K562 (cell line): ENCODE measurements around the gene DLG4. TPM values are rescaled to one million over a fixed set of nuclear protein-coding genes. Genes with fewer than 3 reads are reported as not detected.

Source experiments
- ADNP ChIP-seq: fragments of 200-800 bp; sonication (Bioruptor generic); IDR thresholded peaks from 2 replicates; pipeline ENCODE4 v1.6.1; 2016; ENCODE audit warnings: missing genetic modification characterization, missing compliant biosample characterization
- CGGBP1 ChIP-seq: fragments of 250-450 bp; sonication (Bioruptor Pico); IDR thresholded peaks from 2 replicates; pipeline ENCODE4 v1.9.0; 2021; ENCODE audit warnings: mild to moderate bottlenecking
- CREB1 ChIP-seq, 2 experiments: sonication (generic) in 1 of 2; formaldehyde crosslinking in 1 of 2; IDR thresholded peaks; 2 replicates each; pipeline versions ENCODE4 v1.6.1 to v1.8.0; 2012 to 2022; ENCODE audit warnings: inconsistent platforms in 1 of 2, mild to moderate bottlenecking in 1 of 2, missing genetic modification reagents in 1 of 2, moderate library complexity in 1 of 2
- CREBBP ChIP-seq: IDR thresholded peaks from one replicate; pipeline ENCODE4 v1.6.1; 2012; ENCODE audit warnings: low read depth, mild to moderate bottlenecking, control low read depth, inconsistent platforms, low read length
- DACH1 ChIP-seq: fragments of 450-650 bp; IDR thresholded peaks from 2 replicates; pipeline ENCODE4 v1.6.1; 2018; ENCODE audit not compliant: partially characterized antibody
- EGR1 ChIP-seq: fragments of 450-650 bp; conservative IDR thresholded peaks from 2 replicates; pipeline ENCODE4 v1.6.1; 2017; ENCODE audit warnings: mild to moderate bottlenecking
- ETS1 ChIP-seq: conservative IDR thresholded peaks from 2 replicates; pipeline ENCODE4 v1.6.1; 2011; ENCODE audit warnings: low read depth, mild to moderate bottlenecking, low read length; ENCODE audit not compliant: control insufficient read depth
- FOXM1 ChIP-seq, 2 experiments: fragments of 450-650 bp in 1 of 2; sonication (generic) in 1 of 2; formaldehyde crosslinking in 1 of 2; IDR thresholded peaks; 2 replicates each; pipeline versions ENCODE4 v1.6.1 to v1.9.0; 2017 to 2022; ENCODE audit warnings: low read depth in 2 of 2, mild to moderate bottlenecking in 2 of 2, missing genetic modification reagents in 1 of 2, moderate library complexity in 1 of 2
- HDAC2 ChIP-seq: fragments of 450-650 bp; IDR thresholded peaks from 2 replicates; pipeline ENCODE4 v1.6.1; 2016; ENCODE audit warnings: mild to moderate bottlenecking
- HNRNPK ChIP-seq: fragments of 200-400 bp; formaldehyde crosslinking; IDR thresholded peaks from one replicate; pipeline ENCODE4 v1.6.1; 2018; ENCODE audit warnings: mild to moderate bottlenecking, low read depth, low read length; ENCODE audit not compliant: poor library complexity, severe bottlenecking
- HNRNPLL ChIP-seq: fragments of 200-400 bp; formaldehyde crosslinking; IDR thresholded peaks from 2 replicates; pipeline ENCODE4 v1.6.1; 2017; ENCODE audit warnings: low read length, low read depth, mild to moderate bottlenecking; ENCODE audit not compliant: poor library complexity, severe bottlenecking
- ILK ChIP-seq: fragments of 450-650 bp; IDR thresholded peaks from 2 replicates; pipeline ENCODE4 v1.6.1; 2016; ENCODE audit warnings: missing genetic modification characterization, low read depth, mild to moderate bottlenecking, missing compliant biosample characterization, moderate library complexity, borderline replicate concordance
- PHB ChIP-seq: fragments of 250-450 bp; sonication (Bioruptor Pico); IDR thresholded peaks from 2 replicates; pipeline ENCODE4 v1.5.0; 2021
- POU5F1 ChIP-seq: fragments of 150-350 bp; IDR thresholded peaks from 2 replicates; pipeline ENCODE4 v1.6.1; 2014; ENCODE audit warnings: borderline replicate concordance, low read length, low read depth, mild to moderate bottlenecking; ENCODE audit not compliant: partially characterized antibody
- PREB ChIP-seq: sonication (generic); formaldehyde crosslinking; IDR thresholded peaks from 2 replicates; pipeline ENCODE4 v1.8.1; 2023; ENCODE audit warnings: mild to moderate bottlenecking, missing genetic modification reagents
- SMAD2 ChIP-seq: fragments of 150-350 bp; IDR thresholded peaks from 2 replicates; pipeline ENCODE4 v1.6.1; 2014; ENCODE audit warnings: low read depth, mild to moderate bottlenecking, low read length
- TCFL5 ChIP-seq: fragments of 250-450 bp; sonication (Bioruptor Pico); conservative IDR thresholded peaks from 2 replicates; pipeline ENCODE4 v1.6.1; 2021; ENCODE audit warnings: mild to moderate bottlenecking, moderate library complexity, matching md5 sums
- USF2 ChIP-seq: sonication (generic); formaldehyde crosslinking; IDR thresholded peaks from 2 replicates; pipeline ENCODE4 v1.5.0; 2020; ENCODE audit warnings: missing genetic modification reagents
- ZBTB17 ChIP-seq: fragments of 450-650 bp; formaldehyde crosslinking; IDR thresholded peaks from 2 replicates; pipeline ENCODE4 v1.4.0; 2020; ENCODE audit warnings: mild to moderate bottlenecking
- ZFP30 ChIP-seq: fragments of 250-450 bp; sonication (Bioruptor Pico); IDR thresholded peaks from 2 replicates; pipeline ENCODE4 v1.8.0; 2022; ENCODE audit warnings: moderate library complexity, mild to moderate bottlenecking, inconsistent platforms, borderline replicate concordance
- ZNF277 ChIP-seq: fragments of 250-450 bp; sonication (Bioruptor Pico); IDR thresholded peaks from 2 replicates; pipeline ENCODE4 v1.8.0; 2022; ENCODE audit warnings: inconsistent platforms, mild to moderate bottlenecking, moderate library complexity, borderline replicate concordance
- ZNF707 ChIP-seq: fragments of 250-450 bp; sonication (Bioruptor Pico); conservative IDR thresholded peaks from 2 replicates; pipeline ENCODE4 v1.8.0; 2022; ENCODE audit warnings: inconsistent platforms, mild to moderate bottlenecking, moderate library complexity
- ZNF778 ChIP-seq: fragments of 450-650 bp; formaldehyde crosslinking; IDR thresholded peaks from 2 replicates; pipeline ENCODE4 v1.4.0; 2020; ENCODE audit warnings: mild to moderate bottlenecking, moderate library complexity
- polyA plus RNA-seq, 8 experiments: library from polyadenylated mRNA; depleted of rRNA in 4 of 8; stranded (reverse) in 5 of 8; unstranded in 3 of 8; fragments of >200 nt; fragmentation: Nextera tagmentation in 2 of 8; fragmentation: Illumina TruSeq in 1 of 8; extraction: Ambion mirVana in 2 of 8; extraction: Trizol in 1 of 8; gene quantifications; 2 replicates each; pipeline versions ENCODE4 v1.2.1 to v1.2.3, GENCODE V29; 2011 to 2014; ENCODE audit warnings: inconsistent platforms in 1 of 8, missing spikeins in 1 of 8
- total RNA-seq, 7 experiments: library from RNA; depleted of rRNA in 6 of 7; stranded (reverse); fragments of >200 nt in 6 of 7; fragmentation: Illumina TruSeq in 2 of 7; extraction: Trizol in 2 of 7; gene quantifications; 2 replicates each; pipeline versions ENCODE4 v1.2.1 to v1.2.3, GENCODE V29; 2011 to 2021; ENCODE audit warnings: low replicate concordance in 1 of 7

DLG4 gene
- total and polyA plus RNA-seq, 9 of the 15 experiments (the other 6 are each of a cell fraction or from before 2014, with no cell fraction given), result 0.03 to 12.0 (median 4.1) TPM

- TF ChIP-seq FOXM1 (IDR thresholded peaks at IDR 0.05; ENCODE audit: low read depth) (no peak), FOXM1 (CRISPR knock-in tag; IDR thresholded peaks at IDR 0.05; ENCODE audit: low read depth) (no peak), ZFP30 (CRISPR knock-in tag) (no peak), CGGBP1 (no peak), HNRNPLL (no peak), TCFL5 (CRISPR knock-in tag) (no peak), SMAD2 (no peak), ZNF277 (CRISPR knock-in tag) (no peak), POU5F1 (no peak), ZNF707 (CRISPR knock-in tag) (no peak), HNRNPK (no peak), CREBBP (no peak), ZBTB17 (CRISPR knock-in tag) (no peak), PHB (no peak), ZNF778 (CRISPR knock-in tag) (no peak), CREB1 (IDR thresholded peaks at IDR 0.05) (peak; percentile 90), CREB1 (CRISPR knock-in tag; IDR thresholded peaks at IDR 0.05) (peak; percentile 97), ILK (tag) (no peak), ADNP (tag) (no peak), HDAC2 (peak; percentile 56), USF2 (CRISPR knock-in tag) (no peak), EGR1 (peak; percentile 97), DACH1 (no peak), PREB (CRISPR knock-in tag) (no peak), ETS1 (peak; percentile 47; the same call in 1 of the 2 replicates)
These were observed 32.8 kb upstream of the DLG4 start, which contains the start of gene ELP5 (continued) for GRCh38 chr17:7252176-7253043.
